ENCODE measurements around the gene SGIP1.

DNA sequence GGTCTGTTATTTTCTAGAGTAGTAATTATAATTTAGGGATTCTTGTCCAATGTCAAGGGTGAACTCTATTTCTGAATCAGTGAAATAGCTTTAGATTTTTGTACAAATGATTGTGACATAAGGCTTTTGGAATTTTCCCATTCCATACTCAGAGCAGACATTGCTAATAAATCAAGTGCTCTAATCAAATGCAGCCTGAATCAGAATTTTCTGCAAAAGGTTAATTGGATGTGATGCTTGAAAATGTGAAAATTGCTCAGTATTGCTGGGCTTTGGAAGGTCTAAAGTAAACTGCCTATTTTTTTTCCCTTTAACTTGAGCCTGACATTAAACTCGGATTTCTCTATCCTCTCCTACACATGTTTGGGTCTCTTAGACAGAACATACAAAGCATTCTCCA, 23.2 kb downstream of the SGIP1 start:
- TF ChIP-seq, protein P1, sequence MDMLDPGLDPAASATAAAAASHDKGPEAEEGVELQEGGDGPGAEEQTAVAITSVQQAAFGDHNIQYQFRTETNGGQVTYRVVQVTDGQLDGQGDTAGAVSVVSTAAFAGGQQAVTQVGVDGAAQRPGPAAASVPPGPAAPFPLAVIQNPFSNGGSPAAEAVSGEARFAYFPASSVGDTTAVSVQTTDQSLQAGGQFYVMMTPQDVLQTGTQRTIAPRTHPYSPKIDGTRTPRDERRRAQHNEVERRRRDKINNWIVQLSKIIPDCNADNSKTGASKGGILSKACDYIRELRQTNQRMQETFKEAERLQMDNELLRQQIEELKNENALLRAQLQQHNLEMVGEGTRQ (IDR thresholded peaks at IDR 0.05; ENCODE audit: low read length): no peak
- TF ChIP-seq, protein P2, sequence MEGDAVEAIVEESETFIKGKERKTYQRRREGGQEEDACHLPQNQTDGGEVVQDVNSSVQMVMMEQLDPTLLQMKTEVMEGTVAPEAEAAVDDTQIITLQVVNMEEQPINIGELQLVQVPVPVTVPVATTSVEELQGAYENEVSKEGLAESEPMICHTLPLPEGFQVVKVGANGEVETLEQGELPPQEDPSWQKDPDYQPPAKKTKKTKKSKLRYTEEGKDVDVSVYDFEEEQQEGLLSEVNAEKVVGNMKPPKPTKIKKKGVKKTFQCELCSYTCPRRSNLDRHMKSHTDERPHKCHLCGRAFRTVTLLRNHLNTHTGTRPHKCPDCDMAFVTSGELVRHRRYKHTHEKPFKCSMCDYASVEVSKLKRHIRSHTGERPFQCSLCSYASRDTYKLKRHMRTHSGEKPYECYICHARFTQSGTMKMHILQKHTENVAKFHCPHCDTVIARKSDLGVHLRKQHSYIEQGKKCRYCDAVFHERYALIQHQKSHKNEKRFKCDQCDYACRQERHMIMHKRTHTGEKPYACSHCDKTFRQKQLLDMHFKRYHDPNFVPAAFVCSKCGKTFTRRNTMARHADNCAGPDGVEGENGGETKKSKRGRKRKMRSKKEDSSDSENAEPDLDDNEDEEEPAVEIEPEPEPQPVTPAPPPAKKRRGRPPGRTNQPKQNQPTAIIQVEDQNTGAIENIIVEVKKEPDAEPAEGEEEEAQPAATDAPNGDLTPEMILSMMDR (IDR thresholded peaks at IDR 0.05; ENCODE audit: control extremely low read depth in 1 of 3, insufficient read depth in 1 of 3, low read depth in 1 of 3, low read length in 3 of 3): no peak
- no peak for TF ChIP-seq EGR1 (IDR thresholded peaks at IDR 0.05; ENCODE audit: borderline replicate concordance, low read depth, low read length)
- TF ChIP-seq CHD2 (IDR thresholded peaks at IDR 0.05; ENCODE audit: low read length): no peak
- no peak for TF ChIP-seq ZNF274 (IDR thresholded peaks at IDR 0.05; ENCODE audit: borderline replicate concordance, extremely low read depth, low read length)
- no peak for TF ChIP-seq RNF2 (IDR thresholded peaks at IDR 0.05; ENCODE audit: borderline replicate concordance, low read depth, low read length, missing control alignments, poor library complexity, severe bottlenecking)
- TF ChIP-seq FOSL1 (IDR thresholded peaks at IDR 0.05; ENCODE audit: insufficient read depth, low read depth, low read length): no peak
- TF ChIP-seq RFX5 (IDR thresholded peaks at IDR 0.05; ENCODE audit: borderline replicate concordance, low read depth, low read length): no peak
- TF ChIP-seq POLR2A (IDR thresholded peaks at IDR 0.05; ENCODE audit: control extremely low read depth in 1 of 2, low read depth in 2 of 2, low read length in 2 of 2): no peak
- no peak for TF ChIP-seq SUZ12 (IDR thresholded peaks at IDR 0.05; ENCODE audit: low read length)
- no peak for TF ChIP-seq POLR2AphosphoS5 (IDR thresholded peaks at IDR 0.05; ENCODE audit: low read depth, low read length)
- no peak for TF ChIP-seq YY1 (IDR thresholded peaks at IDR 0.05; ENCODE audit: low read depth, low read length)
- TF ChIP-seq CEBPB (IDR thresholded peaks at IDR 0.05; ENCODE audit: low read depth, low read length): no peak
